Fibroblast of skin of left quadriceps (primary cell): ENCODE data around the gene BTBD9.

ENCODE experiments used
- DNase-seq, 2 experiments: peaks; one replicate each; pipeline ENCODE4 v3.0.0-alpha.2; 2013; ENCODE audit warnings: low read depth in 2 of 2

BTBD9 gene

DNA sequence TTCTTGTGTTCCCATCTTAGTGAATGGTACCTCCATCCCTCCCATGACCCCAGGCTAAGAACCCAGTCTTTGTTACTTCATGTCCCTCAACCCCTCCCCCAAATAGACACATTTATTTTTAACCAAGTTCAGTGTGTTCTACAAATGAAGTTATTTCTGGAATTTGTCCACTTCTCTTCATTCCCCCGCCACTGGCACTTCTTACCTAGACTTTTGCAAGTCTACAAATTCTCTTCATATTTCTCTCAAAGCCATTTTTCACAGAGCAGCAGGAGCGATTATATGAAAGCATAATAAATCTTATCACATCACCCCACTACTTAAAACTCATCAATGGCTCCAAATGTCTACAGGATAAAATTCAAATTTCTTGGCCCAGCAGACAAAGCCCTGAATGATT, 131.4 kb downstream of the BTBD9 start:
- DNase-seq: no peak

DNA sequence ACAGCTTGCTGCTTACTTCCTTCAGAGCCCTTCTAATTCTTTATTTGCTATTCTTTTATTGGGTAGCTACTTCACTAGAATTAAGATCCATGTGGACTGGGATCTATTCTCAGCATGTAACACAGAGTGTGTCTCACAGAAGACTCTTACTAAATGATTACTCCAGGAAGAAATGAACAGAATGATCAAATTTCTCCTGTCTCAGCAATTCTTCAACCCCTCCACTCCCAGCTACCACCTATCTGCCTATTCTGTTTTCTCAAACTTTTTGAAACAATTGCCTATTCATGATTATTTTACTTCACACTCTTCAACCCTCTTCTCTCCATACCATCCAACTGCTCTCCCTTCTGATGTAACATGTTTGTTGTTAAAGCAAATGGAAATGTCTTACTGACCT, 132.6 kb downstream of the BTBD9 start:
- no peak for DNase-seq

- DNase-seq: no peak
These were observed 133.9 kb downstream of the BTBD9 start for GRCh38 chr6:38505826-38506225.

- DNase-seq: no peak
These were observed 134.7 kb downstream of the BTBD9 start for GRCh38 chr6:38504996-38505395.

DNA sequence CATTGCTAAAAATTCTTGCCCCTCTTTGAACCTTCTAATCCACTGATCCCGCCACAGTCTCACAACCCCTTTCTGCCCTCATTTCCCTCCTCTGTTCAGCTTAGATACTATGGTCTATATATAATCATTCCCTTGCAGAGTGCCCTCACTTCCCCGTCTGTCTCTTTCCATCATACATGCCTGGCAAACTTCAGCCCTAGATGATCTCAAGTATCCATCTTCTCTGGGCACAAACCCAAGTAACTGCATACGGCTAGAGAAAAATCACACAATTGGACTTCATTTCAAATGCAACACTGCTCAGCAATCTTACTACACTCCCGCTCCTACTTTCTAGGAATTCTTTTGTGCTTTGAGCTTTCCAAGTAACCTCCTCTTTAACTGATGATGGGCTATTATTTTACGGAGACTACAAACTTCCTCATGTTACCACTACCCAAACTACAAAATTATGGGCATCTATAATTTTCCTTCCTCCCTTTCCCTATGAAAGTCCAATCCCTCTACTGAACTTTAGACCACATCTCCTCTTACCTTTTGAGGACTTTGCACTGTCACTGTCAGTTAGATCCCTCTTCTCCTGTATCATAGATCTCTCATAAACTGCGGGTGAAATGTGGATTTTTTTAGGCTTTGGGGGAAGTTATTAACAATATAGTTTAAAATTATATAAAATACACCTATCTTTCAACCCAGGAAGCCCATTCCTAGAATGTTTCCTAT, 135.6 kb downstream of the BTBD9 start:
- DNase-seq: no peak

DNA sequence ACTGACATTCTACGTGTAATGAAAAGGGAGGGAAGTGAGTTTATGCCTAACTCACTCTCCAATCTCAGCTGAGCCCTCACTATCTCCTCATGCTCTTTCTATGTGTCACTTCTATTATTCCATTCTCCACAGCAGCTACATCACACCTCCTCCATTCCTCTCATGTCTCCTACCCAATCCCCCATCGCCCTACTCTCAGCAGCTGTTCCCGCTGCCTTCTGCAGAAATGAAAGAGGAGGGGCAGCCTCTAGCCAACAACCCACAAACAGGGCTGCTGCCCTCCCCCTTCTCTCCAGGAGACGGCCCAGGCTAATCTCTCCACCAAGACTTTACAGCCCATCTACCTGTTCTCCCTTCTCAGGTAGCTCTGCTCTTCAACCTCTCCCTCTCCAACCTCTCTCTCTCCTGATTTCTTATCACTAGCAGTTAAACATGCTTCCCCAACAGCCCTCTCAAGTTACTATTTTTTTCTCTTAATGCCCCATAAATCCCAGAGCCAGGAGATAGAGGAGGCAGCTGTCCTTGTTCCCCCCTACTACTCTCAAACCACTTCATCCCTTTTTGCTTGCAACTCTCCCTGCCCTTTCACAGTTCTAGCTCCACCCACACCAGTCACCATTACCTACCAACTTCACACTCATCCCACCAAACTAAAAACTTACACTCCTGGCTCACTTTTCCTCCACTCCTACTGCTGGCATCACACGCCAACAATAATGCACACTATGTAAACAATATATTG, 136.5 kb downstream of the BTBD9 start:
- DNase-seq: no peak

DNA sequence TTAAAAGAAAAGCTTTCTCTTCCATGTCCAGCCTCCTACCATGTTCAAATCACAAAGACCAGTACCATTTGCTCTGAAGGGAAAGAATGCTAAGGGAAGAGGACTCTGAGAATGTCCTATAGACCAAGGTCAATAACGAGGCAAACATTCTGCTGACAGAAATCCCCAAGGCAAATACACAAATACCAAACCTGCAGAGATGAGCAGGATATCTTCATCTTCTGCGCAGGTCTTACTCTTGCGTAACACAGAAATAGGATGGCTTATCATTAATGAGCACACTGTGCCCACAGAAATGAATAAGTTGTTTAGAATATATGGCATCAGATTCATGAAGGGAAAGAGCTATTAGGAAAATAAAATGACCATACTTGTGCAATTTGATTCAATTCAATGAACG, 137.3 kb downstream of the BTBD9 start:
- DNase-seq: no peak

DNA sequence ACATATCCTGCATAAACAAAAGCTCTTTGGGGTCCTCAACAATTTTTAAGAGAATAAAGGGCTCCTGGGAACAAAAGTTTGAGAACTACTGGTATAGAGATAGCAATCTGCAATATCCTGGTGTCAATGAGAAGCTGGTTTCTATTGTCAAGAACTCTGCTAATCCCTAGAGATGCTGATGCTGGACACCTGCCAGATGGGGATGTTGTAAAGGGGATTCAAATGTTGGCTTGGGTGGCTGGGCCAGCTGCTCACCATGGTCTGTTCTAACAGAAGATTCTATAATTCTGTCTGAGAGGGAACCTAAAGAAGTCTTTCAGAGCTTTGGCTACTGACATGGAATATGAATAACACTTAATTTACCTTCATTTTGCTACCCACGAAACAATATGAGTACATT, 137.8 kb downstream of the BTBD9 start:
- no peak for DNase-seq

DNA sequence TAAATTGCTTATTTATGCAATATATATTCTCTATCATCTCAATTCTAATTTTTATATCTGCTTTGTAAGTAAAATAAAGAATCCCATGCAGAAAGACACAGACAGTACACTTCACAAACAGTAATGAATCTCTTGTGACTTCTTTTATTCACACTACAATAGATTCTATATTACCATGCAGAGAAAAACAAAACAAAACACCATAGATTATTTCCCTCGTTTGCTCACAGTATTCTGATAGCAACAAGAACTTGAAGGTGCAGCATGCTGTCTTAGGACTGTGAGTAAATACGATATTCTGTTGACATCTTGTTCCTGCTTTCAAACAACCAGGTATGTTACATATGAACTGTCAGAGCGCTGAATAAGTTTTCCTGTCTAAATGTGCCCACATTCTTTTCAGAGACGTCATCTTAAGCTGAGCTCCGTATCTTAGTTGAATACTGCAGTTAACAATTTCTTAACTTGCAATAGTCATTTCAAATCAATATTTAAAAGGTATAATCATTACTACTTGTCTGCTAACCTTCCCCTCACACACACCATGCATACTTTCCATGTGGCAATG, 140.1 kb downstream of the BTBD9 start:
- DNase-seq: no peak

- no peak for DNase-seq
These were observed 140.8 kb downstream of the BTBD9 start for GRCh38 chr6:38498805-38499445.

GRCh38 chr6:38498085-38498484, 141.6 kb downstream of the BTBD9 start:
- no peak for DNase-seq

DNA sequence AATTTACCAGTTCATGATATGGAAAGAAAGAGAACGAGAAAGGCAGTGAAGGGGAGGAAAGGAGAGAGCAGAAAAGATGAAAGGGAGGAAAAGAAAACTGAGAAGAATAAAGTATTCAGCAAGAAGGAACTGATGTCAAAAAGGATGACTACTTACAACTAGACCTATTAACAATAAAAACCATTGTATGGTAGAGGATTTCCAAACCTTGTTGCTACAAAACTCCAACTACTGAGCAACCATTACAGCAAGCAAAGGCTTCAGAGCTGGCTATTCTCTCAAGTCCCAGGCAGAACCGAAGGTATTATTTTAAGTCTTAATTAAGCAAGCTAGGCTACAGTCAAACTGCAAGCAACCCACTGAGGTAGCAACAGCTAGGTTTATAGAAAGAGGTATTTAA, 142.2 kb downstream of the BTBD9 start:
- DNase-seq: no peak

- no peak for DNase-seq
These were observed 143.7 kb downstream of the BTBD9 start for GRCh38 chr6:38495922-38496635.

GRCh38 chr6:38495518-38495917, 144.2 kb downstream of the BTBD9 start:
- no peak for DNase-seq

GRCh38 chr6:38493931-38494547, 145.7 kb downstream of the BTBD9 start:
- DNase-seq: peak; percentile 38 to 56

DNA sequence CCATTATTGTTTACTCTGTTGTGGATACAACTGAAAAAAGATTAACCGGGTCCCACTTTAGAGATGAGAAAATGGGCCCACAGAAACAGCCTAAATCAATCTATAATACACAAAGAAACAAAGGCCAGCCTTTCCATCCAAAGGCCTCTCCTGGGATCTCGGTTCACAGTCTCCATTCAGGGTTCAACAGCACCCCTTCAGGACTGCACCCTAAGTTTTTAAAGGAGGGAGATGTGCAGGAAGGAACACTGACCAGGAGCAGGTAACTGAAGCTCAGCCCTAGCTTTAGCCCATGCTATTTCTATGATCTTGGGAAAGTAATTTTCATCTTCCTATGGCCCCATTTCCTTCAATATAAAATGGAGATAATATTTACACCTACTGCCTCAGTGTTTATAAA, 147.7 kb downstream of the BTBD9 start:
- DNase-seq: no peak

- peak; percentile 64 to 65 for DNase-seq
These were observed 149.8 kb downstream of the BTBD9 start for GRCh38 chr6:38489951-38490350.

DNA sequence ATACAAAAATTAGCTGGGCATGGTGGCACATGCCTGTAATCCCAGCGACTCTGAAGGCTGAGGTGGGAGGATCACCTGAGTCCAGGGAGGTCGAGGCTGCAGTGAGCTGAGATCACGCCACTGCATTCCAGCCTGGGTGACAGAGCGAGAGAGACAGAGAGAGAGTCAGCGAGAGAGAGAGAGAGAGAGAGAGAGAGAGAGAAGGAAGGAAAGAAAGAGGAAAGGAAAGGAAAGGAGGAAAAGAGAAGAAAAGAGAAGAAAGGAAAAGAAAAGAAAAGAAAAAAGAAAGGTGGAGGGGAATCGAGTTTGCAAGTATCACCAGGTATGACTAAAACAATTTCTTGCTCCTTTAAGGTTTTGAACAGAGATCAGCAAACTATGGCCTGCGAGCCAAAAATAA, 152.3 kb downstream of the BTBD9 start:
- no peak for DNase-seq

GRCh38 chr6:38485488-38485887, 154.2 kb downstream of the BTBD9 start:
- no peak for DNase-seq

DNA sequence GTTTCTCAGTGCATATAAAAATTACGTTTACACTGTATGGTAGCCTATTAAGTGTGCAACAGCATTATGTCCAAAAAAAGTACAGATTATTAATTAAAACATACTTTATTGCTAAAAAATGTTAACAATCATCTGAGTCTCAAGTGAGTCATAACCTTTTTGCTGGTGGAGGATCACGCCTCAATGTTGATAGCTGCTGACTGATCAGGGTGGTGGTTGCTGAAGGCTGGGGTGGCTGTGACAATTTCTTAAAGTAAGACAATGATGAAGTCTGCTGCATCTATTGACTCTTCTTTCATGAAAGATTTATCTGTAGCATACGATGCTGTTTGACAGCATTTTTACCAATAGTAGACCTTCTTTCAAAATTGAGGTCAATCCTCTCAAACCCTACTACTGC, 155.1 kb downstream of the BTBD9 start:
- DNase-seq: no peak

GRCh38 chr6:38483526-38483925, 156.2 kb downstream of the BTBD9 start:
- DNase-seq: no peak

GRCh38 chr6:38482466-38482865, 157.3 kb downstream of the BTBD9 start:
- peak; percentile 20 to 29 for DNase-seq
